GM19467 (cell line): Measurements from ENCODE around the gene ENTREP3.

Experiments used
- ATAC-seq: cut with Tn5 transposase; IDR thresholded peaks from one replicate; pipeline ENCODE4 v1.9.1; 2021; ENCODE audit warnings: mild to moderate bottlenecking, moderate library complexity; ENCODE audit not compliant: unreplicated experiment

ENTREP3 gene

GRCh38 chr1:155278689-155279160 lies 23.4 kb upstream of the ENTREP3 start:
- ATAC-seq: no peak

GRCh38 chr1:155277902-155278688 lies 22.8 kb upstream of the ENTREP3 start:
- ATAC-seq: no peak

GRCh38 chr1:155277070-155277901 lies 22.0 kb upstream of the ENTREP3 start, which contains the start of gene HCN3:
Gene HCN3 (plus strand): TSS chr1:155277463. CDS start chr1:155277591, 128 bp downstream.
- ATAC-seq: peak; percentile 63

- ATAC-seq: peak; percentile 60
Measured at GRCh38 chr1:155273343-155274245, 18.3 kb upstream of the ENTREP3 start, which contains the start of gene CLK2. Gene CLK2 (minus strand): TSS chr1:155273504. CDS start chr1:155270977, 2,527 bp downstream.

GRCh38 chr1:155272466-155273342 lies 17.4 kb upstream of the ENTREP3 start:
- peak; percentile 23 for ATAC-seq

GRCh38 chr1:155269381-155269780 lies 14.1 kb upstream of the ENTREP3 start:
- ATAC-seq: no peak

- ATAC-seq: no peak
Measured at GRCh38 chr1:155268630-155269029, 13.3 kb upstream of the ENTREP3 start.

GRCh38 chr1:155267373-155267772 lies 12.1 kb upstream of the ENTREP3 start:
- ATAC-seq: no peak

GRCh38 chr1:155266553-155266952 lies 11.3 kb upstream of the ENTREP3 start:
- no peak for ATAC-seq

- ATAC-seq: no peak
Measured at GRCh38 chr1:155263067-155263466, 7.8 kb upstream of the ENTREP3 start.

GRCh38 chr1:155261852-155262673 lies 6.8 kb upstream of the ENTREP3 start, which contains the start of gene SCAMP3:
Gene SCAMP3 (minus strand): TSS chr1:155262360. CDS start chr1:155262151, 209 bp downstream.
- ATAC-seq: peak; percentile 84

GRCh38 chr1:155261493-155261851 lies 6.2 kb upstream of the ENTREP3 start:
- ATAC-seq: no peak

- ATAC-seq: no peak
Measured at GRCh38 chr1:155260276-155260675, 5.0 kb upstream of the ENTREP3 start.

GRCh38 chr1:155256058-155256852 lies 972 bp upstream of the ENTREP3 start:
- no peak for ATAC-seq

GRCh38 chr1:155254714-155255242 lies 505 bp downstream of the ENTREP3 start:
- ATAC-seq: no peak

- ATAC-seq: no peak
Measured at GRCh38 chr1:155254228-155254713, 1.0 kb downstream of the ENTREP3 start.

- ATAC-seq: no peak
Measured at GRCh38 chr1:155253797-155254196, 1.5 kb downstream of the ENTREP3 start.
